ENCODE measurements around the gene HS2ST1. TPM values are rescaled to one million over a fixed set of nuclear protein-coding genes. Genes with fewer than 3 reads are reported as not detected.

Gene HS2ST1
- total and polyA plus RNA-seq, 10 of the 15 experiments (the other 5 are each of a cell fraction or from before 2014, with no cell fraction given), result 5.4 to 30.8 (median 18.6) TPM

DNA sequence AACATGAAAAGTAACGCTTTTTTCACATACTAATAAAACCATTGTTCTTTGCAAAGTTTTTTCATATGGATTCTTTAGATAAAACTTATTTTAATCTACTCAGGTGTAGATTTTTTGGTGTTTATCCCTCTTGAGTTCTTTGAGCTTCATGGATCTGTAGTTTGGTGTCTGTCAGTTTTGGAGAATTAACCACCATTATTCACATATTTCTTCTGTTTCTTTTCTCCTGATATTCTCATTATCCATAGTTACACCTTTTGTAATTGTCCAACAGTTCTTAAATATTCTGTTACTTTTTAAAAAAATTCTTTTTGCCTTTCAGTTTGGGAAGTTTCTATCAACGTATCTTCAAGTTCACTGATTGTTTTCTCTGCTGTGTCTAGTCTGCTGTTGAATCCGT lies 18.6 kb downstream of the HS2ST1 start:
- intact Hi-C loops (cut with micrococcal nuclease; ENCODE audit: unreplicated experiment) (no loop called here), in situ Hi-C loops (cut with MboI) (no loop called here)
- TF ChIP-seq CBX5 (IDR thresholded peaks at IDR 0.05; ENCODE audit: low read depth) (no peak), DPF2 (IDR thresholded peaks at IDR 0.05) (no peak), RFX5 (IDR thresholded peaks at IDR 0.05; ENCODE audit: low read depth, low read length) (no peak), MYC (IDR thresholded peaks at IDR 0.05; ENCODE audit: insufficient read depth, insufficient read length, insufficient replicate concordance, low read length, severe bottlenecking) (no peak), ZZZ3 (IDR thresholded peaks at IDR 0.05; ENCODE audit: control insufficient read depth, insufficient read length, low read depth) (no peak), YY1 (IDR thresholded peaks at IDR 0.05; ENCODE audit: low read depth, low read length) (no peak)
- TF ChIP-seq, protein P1, sequence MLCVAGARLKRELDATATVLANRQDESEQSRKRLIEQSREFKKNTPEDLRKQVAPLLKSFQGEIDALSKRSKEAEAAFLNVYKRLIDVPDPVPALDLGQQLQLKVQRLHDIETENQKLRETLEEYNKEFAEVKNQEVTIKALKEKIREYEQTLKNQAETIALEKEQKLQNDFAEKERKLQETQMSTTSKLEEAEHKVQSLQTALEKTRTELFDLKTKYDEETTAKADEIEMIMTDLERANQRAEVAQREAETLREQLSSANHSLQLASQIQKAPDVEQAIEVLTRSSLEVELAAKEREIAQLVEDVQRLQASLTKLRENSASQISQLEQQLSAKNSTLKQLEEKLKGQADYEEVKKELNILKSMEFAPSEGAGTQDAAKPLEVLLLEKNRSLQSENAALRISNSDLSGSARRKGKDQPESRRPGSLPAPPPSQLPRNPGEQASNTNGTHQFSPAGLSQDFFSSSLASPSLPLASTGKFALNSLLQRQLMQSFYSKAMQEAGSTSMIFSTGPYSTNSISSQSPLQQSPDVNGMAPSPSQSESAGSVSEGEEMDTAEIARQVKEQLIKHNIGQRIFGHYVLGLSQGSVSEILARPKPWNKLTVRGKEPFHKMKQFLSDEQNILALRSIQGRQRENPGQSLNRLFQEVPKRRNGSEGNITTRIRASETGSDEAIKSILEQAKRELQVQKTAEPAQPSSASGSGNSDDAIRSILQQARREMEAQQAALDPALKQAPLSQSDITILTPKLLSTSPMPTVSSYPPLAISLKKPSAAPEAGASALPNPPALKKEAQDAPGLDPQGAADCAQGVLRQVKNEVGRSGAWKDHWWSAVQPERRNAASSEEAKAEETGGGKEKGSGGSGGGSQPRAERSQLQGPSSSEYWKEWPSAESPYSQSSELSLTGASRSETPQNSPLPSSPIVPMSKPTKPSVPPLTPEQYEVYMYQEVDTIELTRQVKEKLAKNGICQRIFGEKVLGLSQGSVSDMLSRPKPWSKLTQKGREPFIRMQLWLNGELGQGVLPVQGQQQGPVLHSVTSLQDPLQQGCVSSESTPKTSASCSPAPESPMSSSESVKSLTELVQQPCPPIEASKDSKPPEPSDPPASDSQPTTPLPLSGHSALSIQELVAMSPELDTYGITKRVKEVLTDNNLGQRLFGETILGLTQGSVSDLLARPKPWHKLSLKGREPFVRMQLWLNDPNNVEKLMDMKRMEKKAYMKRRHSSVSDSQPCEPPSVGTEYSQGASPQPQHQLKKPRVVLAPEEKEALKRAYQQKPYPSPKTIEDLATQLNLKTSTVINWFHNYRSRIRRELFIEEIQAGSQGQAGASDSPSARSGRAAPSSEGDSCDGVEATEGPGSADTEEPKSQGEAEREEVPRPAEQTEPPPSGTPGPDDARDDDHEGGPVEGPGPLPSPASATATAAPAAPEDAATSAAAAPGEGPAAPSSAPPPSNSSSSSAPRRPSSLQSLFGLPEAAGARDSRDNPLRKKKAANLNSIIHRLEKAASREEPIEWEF (IDR thresholded peaks at IDR 0.05; ENCODE audit: insufficient replicate concordance, low read depth, low read length), result no peak
- TF ChIP-seq, protein P2, sequence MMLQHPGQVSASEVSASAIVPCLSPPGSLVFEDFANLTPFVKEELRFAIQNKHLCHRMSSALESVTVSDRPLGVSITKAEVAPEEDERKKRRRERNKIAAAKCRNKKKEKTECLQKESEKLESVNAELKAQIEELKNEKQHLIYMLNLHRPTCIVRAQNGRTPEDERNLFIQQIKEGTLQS (IDR thresholded peaks at IDR 0.05; ENCODE audit: borderline replicate concordance, extremely low read depth, low read depth, low read length), result no peak
- Histone ChIP-seq H3K27ac (ENCODE audit: control insufficient read depth, insufficient read depth) (no peak overlapping the region), H3K36me3 (ENCODE audit: control insufficient read depth in 2 of 2, insufficient read depth in 2 of 2, low read length in 1 of 2) (no peaks in the 10 kb centered on the region), H4K20me1 (ENCODE audit: control insufficient read depth, insufficient read depth) (0 out of 2 replicates have a peak, but pooled peaks cover 3% of the 10 kb centered on the region), H3K9ac (ENCODE audit: control insufficient read depth, insufficient read depth, low read length) (no peak overlapping the region), H3K4me3 (no peak overlapping the region), H3K27me3 (replicated peaks in 1 of 2; ENCODE audit: control insufficient read depth in 2 of 2, insufficient read depth in 2 of 2, low read length in 1 of 2) (no peaks in the 10 kb centered on the region), H3K4me1 (ENCODE audit: control insufficient read depth, insufficient read depth, low read length) (no peaks in the 10 kb centered on the region), H3K4me2 (ENCODE audit: control insufficient read depth, insufficient read depth) (no peak overlapping the region), H2AFZ (ENCODE audit: control insufficient read depth, low read depth, low read length) (no peak overlapping the region), H3K79me2 (ENCODE audit: control insufficient read depth, insufficient read depth, low read length) (peaks cover 53% of the 10 kb centered on the region), H3K9me3 (replicated peaks; ENCODE audit: control insufficient read depth, insufficient read depth, low read length) (peaks cover 1% of the 10 kb centered on the region; the same call in 2 of the 3 replicates)
- CTCF ChIA-PET, result interaction anchor here (1.9 kb wide), 1 partner anchor 18 kb away, joined by 12 read pairs; the partner anchor contains the start of genes HS2ST1 and SELENOF
- POLR2A ChIA-PET, result no interaction called here
- WGBS (ENCODE audit: insufficient coverage, insufficient replicate concordance, low lambda C conversion rate, missing lambda C conversion rate), result 99% methylated on average over 3 of the region's 3 CpGs
- DNase-seq (ENCODE audit: low read depth, low spot score), result no peak
- SMC1A ChIA-PET (ENCODE audit: uncharacterized antibody, unreplicated experiment), result interaction anchor here (1.1 to 1.9 kb wide), 4 partner anchors 15 to 98 kb away, joined by 3 to 9 read pairs (median 6); no protein-coding TSS in a partner anchor
- no TSS peak for BruUV-seq (replicated peaks)
- RAD21 ChIA-PET (ENCODE audit: unreplicated experiment), result interaction anchor here (1.6 kb wide), 1 partner anchor 18 kb away, joined by 6 read pairs; the partner anchor contains the start of gene HS2ST1
- no peak for FAIRE-seq
- no peak for ATAC-seq
